Common myeloid progenitor, CD34-positive (primary cell): ENCODE data around the gene TEDC1.

Source experiments
- CTCF ChIA-PET: fragments of 350-600 bp; sonication (Branson Sonifier 250); formaldehyde crosslinking; loops from one replicate; lab custom pipeline; 2021; ENCODE audit warnings: antibody characterized with exemption; lab: Charles Lee
- POLR2A ChIA-PET: fragments of 350-600 bp; sonication (Branson Sonifier 250); formaldehyde crosslinking; loops from one replicate; lab custom pipeline; 2021; ENCODE audit warnings: antibody characterized with exemption; lab: Charles Lee
- DNase-seq, 3 donors: peaks; one replicate each; pipeline versions ENCODE4 v3.0.0 to v3.0.0-alpha.2; 2013
- H3K27ac ChIP-seq, 2 experiments: 1 replicate in 1 of 2; 2 replicates in 1 of 2; pipeline ENCODE4 v1.7.0; 2013; ENCODE audit warnings: inconsistent platforms in 2 of 2, low read length in 2 of 2, mild to moderate bottlenecking in 2 of 2, low read depth in 1 of 2, moderate library complexity in 1 of 2; ENCODE audit not compliant: severe bottlenecking in 2 of 2, insufficient read depth in 1 of 2, poor library complexity in 1 of 2
- H3K27me3 ChIP-seq, 5 experiments: replicated peaks in 2 of 5; 1 replicate in 3 of 5; 2 replicates in 2 of 5; pipeline versions ENCODE4 v1.6.1 to v1.7.0; 2013; ENCODE audit warnings: low read length in 4 of 5, mild to moderate bottlenecking in 2 of 5, moderate library complexity in 2 of 5, inconsistent platforms in 1 of 5; ENCODE audit not compliant: insufficient read depth in 5 of 5, control insufficient read depth in 4 of 5
- H3K36me3 ChIP-seq, 4 experiments: 1 replicate in 2 of 4; 2 replicates in 2 of 4; pipeline versions ENCODE4 v1.6.1 to v1.7.0; 2013; ENCODE audit warnings: low read length in 3 of 4, control low read depth in 1 of 4, mild to moderate bottlenecking in 1 of 4; ENCODE audit not compliant: control insufficient read depth in 4 of 4, insufficient read depth in 4 of 4
- H3K4me1 ChIP-seq, 4 experiments: 1 replicate in 3 of 4; 2 replicates in 1 of 4; pipeline versions ENCODE4 v1.6.1 to v1.7.1; 2013; ENCODE audit warnings: low read length in 3 of 4, mild to moderate bottlenecking in 3 of 4, control low read depth in 1 of 4, inconsistent platforms in 1 of 4, moderate library complexity in 1 of 4; ENCODE audit not compliant: control insufficient read depth in 4 of 4, insufficient read depth in 4 of 4; ENCODE audit errors: control extremely low read depth in 1 of 4
- H3K4me3 ChIP-seq, 7 experiments: 1 replicate in 4 of 7; 2 replicates in 3 of 7; pipeline versions ENCODE4 v1.5.1 to v1.7.0; 2013; ENCODE audit warnings: mild to moderate bottlenecking in 7 of 7, low read length in 6 of 7, moderate library complexity in 6 of 7, inconsistent platforms in 2 of 7, low read depth in 2 of 7, control low read depth in 1 of 7; ENCODE audit not compliant: insufficient read depth in 4 of 7, control insufficient read depth in 1 of 7; ENCODE audit errors: extremely low read depth in 1 of 7
- H3K9me3 ChIP-seq, 5 experiments: 1 replicate in 4 of 5; 2 replicates in 1 of 5; pipeline versions ENCODE4 v1.6.1 to v1.7.1; 2013; ENCODE audit warnings: low read length in 4 of 5, mild to moderate bottlenecking in 2 of 5, inconsistent platforms in 1 of 5, low read depth in 1 of 5, moderate library complexity in 1 of 5; ENCODE audit not compliant: control insufficient read depth in 4 of 5, insufficient read depth in 2 of 5; ENCODE audit errors: control extremely low read depth in 1 of 5
- WGBS: methylation state at CpG from one replicate; pipeline ENCODE4 v1.1.5; 2013; ENCODE audit not compliant: insufficient coverage; 5-methylcytosine and 5-hydroxymethylcytosine counted together

The TEDC1 gene

DNA sequence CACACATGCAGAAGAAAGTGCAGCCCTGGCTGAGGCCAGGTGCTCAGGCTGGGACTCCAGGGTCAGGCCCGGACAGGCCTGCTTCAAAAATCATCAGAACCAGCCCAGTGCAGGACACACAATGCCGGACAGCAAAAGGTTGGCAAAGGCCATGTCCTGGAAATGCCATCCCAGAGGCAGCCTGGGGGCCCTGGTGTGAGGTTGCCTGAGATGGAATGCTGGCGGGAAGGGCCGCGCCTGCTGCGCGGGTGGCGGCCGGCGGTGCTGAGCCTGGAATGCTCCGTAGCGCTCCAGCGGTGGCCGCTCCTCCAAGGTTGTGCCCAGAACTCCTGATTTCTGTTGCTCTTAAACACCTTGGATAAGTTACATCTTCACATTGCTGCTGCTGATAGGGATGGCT, 38.1 kb upstream of the TEDC1 start:
- WGBS, result 87% methylated on average over 14 of the region's 14 CpGs
- H3K36me3 ChIP-seq, result peaks cover 3 to 77% (median 49%) of the 10 kb centered on the region in 4 experiments

GRCh38 chr14:105453847-105454246, 37.2 kb upstream of the TEDC1 start:
- Histone ChIP-seq H3K4me1 (no peaks in the 10 kb centered on the region), H3K9me3 (no peaks in the 10 kb centered on the region), H3K36me3 (peaks cover 3 to 82% (median 55%) of the 10 kb centered on the region in 4 experiments), H3K27me3 (no peaks in the 10 kb centered on the region), H3K4me3 (no peak overlapping the region), H3K27ac (no peak overlapping the region)
- DNase-seq, result no peak
- ChIA-PET POLR2A (no interaction called here), CTCF (interaction anchor here (0.9 to 2.2 kb wide), 2 partner anchors 17 to 19 kb away, joined by 3 to 9 read pairs; no protein-coding TSS in a partner anchor)
- WGBS, result 97% methylated on average over 12 of the region's 14 CpGs

More for the DNA sequence above, 38.1 kb upstream of the TEDC1 start:
- DNase-seq, result no peak
- Histone ChIP-seq H3K4me3 (no peak overlapping the region), H3K4me1 (no peaks in the 10 kb centered on the region), H3K27ac (no peak overlapping the region), H3K9me3 (no peaks in the 10 kb centered on the region), H3K27me3 (no peaks in the 10 kb centered on the region)
- POLR2A ChIA-PET, result no interaction called here
- CTCF ChIA-PET, result interaction anchor here (0.7 to 2.2 kb wide), 6 partner anchors 18 to 84 kb away, joined by 3 to 9 read pairs (median 4); no protein-coding TSS in a partner anchor

DNA sequence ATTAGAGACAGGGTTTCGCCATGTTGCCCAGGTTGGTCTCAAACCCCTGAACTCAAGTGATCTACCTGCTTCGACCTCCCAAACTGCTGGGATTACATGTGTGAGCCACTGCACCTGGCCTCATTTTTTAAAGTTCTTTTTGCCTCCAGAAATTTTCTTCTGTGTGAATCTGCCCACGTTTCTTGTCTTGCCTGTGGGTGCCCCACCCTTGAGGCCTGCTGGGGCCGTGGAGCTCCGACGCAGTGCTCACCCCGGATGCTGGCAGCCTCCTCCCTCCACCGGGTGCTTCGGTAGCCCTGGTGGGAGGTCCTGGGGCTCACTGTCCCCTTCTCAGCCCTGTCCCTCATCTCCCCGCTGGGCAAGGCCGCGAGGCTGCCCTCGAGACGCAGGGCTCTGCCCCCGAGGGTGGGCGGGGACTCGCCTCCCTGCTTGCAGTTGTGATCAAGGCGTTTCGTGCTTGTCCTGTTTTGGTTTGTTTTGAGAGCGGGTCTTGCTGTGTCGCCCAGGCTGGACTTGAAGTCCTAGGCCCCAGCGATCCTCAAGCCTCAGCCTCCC, 35.9 kb upstream of the TEDC1 start:
- H3K27ac ChIP-seq, result no peak overlapping the region
- no peaks in the 10 kb centered on the region for H3K4me1 ChIP-seq
- H3K36me3 ChIP-seq, result peaks cover 3 to 72% (median 51%) of the 10 kb centered on the region in 4 experiments
- ChIA-PET POLR2A (no interaction called here), CTCF (no interaction called here)
- no peak for DNase-seq
- H3K9me3 ChIP-seq, result no peaks in the 10 kb centered on the region
- H3K27me3 ChIP-seq, result no peaks in the 10 kb centered on the region
- 96% methylated on average over 19 of the region's 22 CpGs for WGBS
- no peak overlapping the region for H3K4me3 ChIP-seq

- no peak overlapping the region for H3K4me3 ChIP-seq
- no peaks in the 10 kb centered on the region for H3K27me3 ChIP-seq
- WGBS, result 94% methylated on average over 21 of the region's 22 CpGs
- no peak for DNase-seq
- H3K27ac ChIP-seq, result no peak overlapping the region
- peaks cover 3 to 72% (median 53%) of the 10 kb centered on the region in 4 experiments for H3K36me3 ChIP-seq
- CTCF ChIA-PET, result interaction anchor here (1.3 to 1.9 kb wide), 5 partner anchors 7 to 85 kb away, joined by 3 to 10 read pairs (median 6); no protein-coding TSS in a partner anchor
- POLR2A ChIA-PET, result no interaction called here
- H3K4me1 ChIP-seq, result no peaks in the 10 kb centered on the region
- H3K9me3 ChIP-seq, result no peaks in the 10 kb centered on the region
Observed at GRCh38 chr14:105455766-105456660, 35.0 kb upstream of the TEDC1 start.

DNA sequence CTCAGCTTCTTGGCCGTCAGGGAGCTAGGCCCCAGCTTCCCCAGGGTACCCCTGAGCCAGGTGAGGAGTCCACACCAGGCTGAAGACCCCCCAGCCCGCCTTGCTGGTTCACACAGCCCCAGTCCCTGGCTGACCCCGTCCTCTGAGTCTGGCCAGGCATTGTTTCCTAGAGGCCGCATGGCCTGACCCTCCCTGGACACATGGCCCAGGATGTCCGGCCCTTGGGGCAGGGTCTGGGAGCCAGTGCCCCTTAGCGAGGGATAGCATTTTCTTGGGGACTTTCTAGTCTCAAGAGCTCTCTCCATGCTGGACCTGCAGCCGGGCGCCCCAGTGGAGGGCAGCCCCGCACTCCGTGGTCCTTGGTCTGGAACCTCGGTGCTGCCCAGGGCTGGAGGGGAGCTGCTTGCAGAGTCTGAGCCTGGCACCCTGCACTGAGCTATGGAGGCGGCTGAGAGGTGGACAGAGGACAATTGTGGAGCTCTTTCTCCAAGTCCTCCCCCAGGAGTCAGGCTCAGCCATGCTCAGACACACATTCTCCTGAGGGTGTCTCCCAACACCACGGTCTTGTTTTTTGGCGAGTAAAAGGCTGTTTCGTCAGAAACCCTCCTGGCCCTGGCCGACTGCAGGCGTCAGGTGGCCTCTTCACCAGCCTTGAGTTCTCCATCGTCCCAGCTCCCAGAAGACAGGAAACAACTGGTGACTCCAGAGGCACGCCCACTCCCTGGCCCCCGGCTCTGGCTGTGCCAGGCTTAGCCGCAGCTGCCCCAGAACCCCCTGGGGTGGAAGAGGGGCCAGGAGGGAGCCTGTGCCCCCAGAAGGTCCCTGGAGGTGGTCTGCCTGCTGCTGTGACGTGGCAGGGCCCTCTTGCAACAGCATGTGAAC, 34.1 kb upstream of the TEDC1 start:
- DNase-seq, result no peak
- H3K9me3 ChIP-seq, result no peaks in the 10 kb centered on the region
- H3K27ac ChIP-seq, result no peak overlapping the region
- no peak overlapping the region for H3K4me3 ChIP-seq
- POLR2A ChIA-PET, result no interaction called here
- H3K27me3 ChIP-seq, result no peaks in the 10 kb centered on the region
- no peaks in the 10 kb centered on the region for H3K4me1 ChIP-seq
- WGBS, result 96% methylated on average over 19 of the region's 22 CpGs
- CTCF ChIA-PET, result interaction anchor here (0.9 to 1.9 kb wide), 9 partner anchors 8 to 87 kb away, joined by 3 to 10 read pairs (median 4); partner anchors contain the start of gene CRIP1
- peaks cover 6 to 75% (median 55%) of the 10 kb centered on the region in 4 experiments for H3K36me3 ChIP-seq

DNA sequence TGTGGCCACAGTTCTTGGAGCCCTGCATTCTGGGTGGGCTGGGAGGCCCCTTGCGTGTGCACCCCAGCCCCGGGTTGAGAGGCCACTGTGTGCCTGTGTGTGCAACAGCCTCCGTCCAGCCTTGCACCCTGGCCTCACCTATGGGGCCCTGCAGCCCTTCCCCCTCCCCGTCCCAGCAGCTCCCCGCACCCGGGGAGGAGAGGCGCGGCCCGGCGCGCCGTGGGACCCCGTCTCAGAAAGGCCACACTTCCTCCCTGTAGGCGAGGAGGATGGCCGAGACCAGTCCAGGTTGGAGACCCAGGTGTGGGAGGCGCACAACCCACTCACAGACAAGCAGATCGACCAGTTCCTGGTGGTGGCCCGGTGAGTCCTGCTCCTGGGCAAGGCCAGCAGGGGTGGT, 33.0 kb upstream of the TEDC1 start:
- WGBS, result 90% methylated on average over 11 of the region's 18 CpGs
- H3K4me1 ChIP-seq, result no peaks in the 10 kb centered on the region
- H3K27me3 ChIP-seq, result no peaks in the 10 kb centered on the region
- ChIA-PET CTCF (interaction anchor here (1.5 to 1.9 kb wide), 4 partner anchors 15 to 32 kb away, joined by 4 to 6 read pairs (median 4); partner anchors contain the start of gene CRIP1), POLR2A (no interaction called here)
- DNase-seq, result no peak
- H3K27ac ChIP-seq, result no peak overlapping the region
- H3K36me3 ChIP-seq, result peaks cover 5 to 73% (median 51%) of the 10 kb centered on the region in 4 experiments
- H3K4me3 ChIP-seq, result no peak overlapping the region
- H3K9me3 ChIP-seq, result no peaks in the 10 kb centered on the region
